ENCODE data around the gene ASCL5.

DNA sequence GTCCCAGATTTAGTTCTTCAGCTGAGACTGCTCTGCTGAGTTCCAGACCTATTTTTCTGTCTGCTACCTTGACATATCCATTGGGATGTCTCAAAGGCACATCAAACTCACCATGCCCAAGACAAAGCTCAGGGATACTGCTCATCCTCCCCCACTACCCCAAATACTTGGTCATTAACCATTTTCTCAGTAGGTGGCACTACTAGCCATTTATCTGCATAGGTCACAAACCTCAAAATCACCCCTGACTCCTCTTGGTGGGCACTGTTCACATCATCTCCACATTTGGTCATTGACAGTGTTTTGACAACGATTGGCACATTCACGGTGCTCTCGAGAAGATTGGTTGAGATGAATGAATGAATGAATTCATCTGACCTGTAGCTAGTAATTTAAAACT is 46.8 kb downstream of the ASCL5 start:
- TF ChIP-seq TAF1 (IDR thresholded peaks at IDR 0.05; ENCODE audit: borderline replicate concordance, low read depth, low read length) (no peak), POLR2AphosphoS5 (IDR thresholded peaks at IDR 0.05; ENCODE audit: low read depth, low read length) (no peak), POLR2A (IDR thresholded peaks at IDR 0.05; ENCODE audit: low read depth, low read length) (no peak)
